HG03342 (cell line): Measurements from ENCODE around the gene C14orf39.
"Not testable (repeated sequence)": the region's sequence is repeated elsewhere in the genome, so short reads cannot be mapped to it uniquely, and the experiment has no call there.

Source experiments
- ATAC-seq: cut with Tn5 transposase; IDR thresholded peaks from one replicate; pipeline ENCODE4 v1.9.1; 2021; ENCODE audit warnings: mild to moderate bottlenecking, moderate library complexity; ENCODE audit not compliant: unreplicated experiment

The C14orf39 gene

GRCh38 chr14:60502541-60502940 is 16.7 kb upstream of the C14orf39 start:
- ATAC-seq, result no peak

- ATAC-seq, result no peak
Measured at GRCh38 chr14:60495946-60496345, 10.1 kb upstream of the C14orf39 start.

DNA sequence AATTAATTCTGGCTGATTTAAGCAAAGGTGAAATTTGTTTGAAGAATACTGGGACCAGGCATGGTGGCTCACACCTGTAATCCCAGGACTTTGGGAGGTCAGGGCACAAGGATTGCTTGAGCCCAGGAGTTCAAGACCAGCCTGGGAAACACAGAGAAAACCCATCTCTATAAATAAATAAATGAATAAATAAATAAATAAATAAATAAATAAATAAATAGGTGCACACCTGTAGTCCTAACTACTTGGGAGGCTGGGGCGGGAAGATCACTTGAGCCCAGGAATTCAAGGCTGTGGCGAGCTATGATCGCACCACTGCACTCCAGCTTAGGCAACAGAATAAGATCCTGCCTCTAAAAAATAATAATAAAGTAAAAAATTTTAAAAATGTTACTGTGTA is 4.4 kb upstream of the C14orf39 start:
- ATAC-seq, result no peak

- no peak for ATAC-seq
Measured at GRCh38 chr14:60488175-60488574, 2.3 kb upstream of the C14orf39 start.

- no peak for ATAC-seq
Measured at GRCh38 chr14:60487211-60487610, 1.3 kb upstream of the C14orf39 start.

GRCh38 chr14:60485057-60485597 is 736 bp downstream of the C14orf39 start:
- ATAC-seq, result no peak

GRCh38 chr14:60482743-60483142 is 3.1 kb downstream of the C14orf39 start:
- no peak for ATAC-seq

GRCh38 chr14:60480248-60480647 is 5.6 kb downstream of the C14orf39 start:
- not testable (repeated sequence) for ATAC-seq

- ATAC-seq, result no peak
Measured at GRCh38 chr14:60455875-60456274, 30.0 kb downstream of the C14orf39 start.

DNA sequence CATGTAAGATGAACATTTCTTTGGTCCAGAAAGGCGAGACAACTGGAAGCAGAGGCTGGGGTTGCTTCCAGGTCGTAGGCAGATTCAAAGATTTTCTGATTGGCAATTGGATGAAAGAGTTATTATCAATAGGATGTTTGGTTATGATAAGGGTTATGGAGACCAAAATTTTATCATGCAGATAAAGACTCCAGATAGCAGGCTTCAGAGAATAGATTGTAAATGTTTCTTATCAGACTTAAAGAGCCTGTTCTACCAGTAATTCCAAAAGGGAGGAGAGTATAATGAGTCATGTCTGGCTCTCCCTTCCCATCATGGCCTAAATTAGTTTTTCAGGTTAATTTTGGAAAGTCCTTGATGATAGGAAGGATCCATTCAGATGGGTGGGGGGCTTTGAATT is 55.6 kb downstream of the C14orf39 start:
- no peak for ATAC-seq

- ATAC-seq, result no peak
Measured at GRCh38 chr14:60420050-60420449, 65.8 kb downstream of the C14orf39 start.

GRCh38 chr14:60397550-60397949 is 88.3 kb downstream of the C14orf39 start:
- ATAC-seq, result not testable (repeated sequence)

GRCh38 chr14:60396718-60397343 is 89.0 kb downstream of the C14orf39 start:
- no peak for ATAC-seq
